IMR-90 (cell line): Measurements from ENCODE around the gene ADCY1. TPM values are rescaled to one million over a fixed set of nuclear protein-coding genes. Genes with fewer than 3 reads are reported as not detected.

Experiments
- ATAC-seq: fragments of 200-7000 bp; cut with Tn5 transposase; 2 replicates; pipeline ENCODE4 v1.9.1; 2020; ENCODE audit warnings: low read depth, mild to moderate bottlenecking, moderate library complexity
- BruUV-seq: library from RNA; stranded (reverse); fragments of 400-500 nt; replicated peaks from 2 replicates; lab custom pipeline; 2021; lab: Mats Ljungman, UMichigan
- CTCF ChIA-PET: fragments of 300-600 bp; formaldehyde crosslinking; extraction: SDS; loops from one replicate; lab custom pipeline; 2021; ENCODE audit warnings: antibody characterized with exemption; lab: Yijun Ruan, JAX
- POLR2A ChIA-PET: fragments of 300-600 bp; sonication (Branson Sonifier 250); formaldehyde crosslinking; loops from one replicate; lab custom pipeline; 2022; ENCODE audit warnings: antibody characterized with exemption; ENCODE audit not compliant: unreplicated experiment; lab: Charles Lee
- DNase-seq: peaks from one replicate; pipeline ENCODE4 v3.0.0; 2013
- H2AFZ ChIP-seq: replicated peaks from 2 replicates; pipeline ENCODE3; 2013; ENCODE audit warnings: low read length, mild to moderate bottlenecking; ENCODE audit not compliant: poor library complexity
- H2AK5ac ChIP-seq: 2 replicates; pipeline ENCODE4 v1.6.1; 2013; ENCODE audit warnings: low read depth, low read length, inconsistent platforms
- H2AK9ac ChIP-seq: replicated peaks from 2 replicates; pipeline ENCODE3; 2013; ENCODE audit warnings: mild to moderate bottlenecking, low read depth, low read length, moderate library complexity; ENCODE audit not compliant: poor library complexity
- H2BK120ac ChIP-seq: 2 replicates; pipeline ENCODE4 v1.6.1; 2013; ENCODE audit warnings: low read depth, low read length, inconsistent platforms
- H2BK15ac ChIP-seq: 3 replicates; pipeline ENCODE4 v1.6.1; 2013; ENCODE audit warnings: low read depth, low read length, inconsistent platforms
- H2BK20ac ChIP-seq: 2 replicates; pipeline ENCODE4 v1.6.1; 2013; ENCODE audit warnings: low read depth, mild to moderate bottlenecking, inconsistent platforms, low read length, moderate library complexity
- H2BK5ac ChIP-seq: 2 replicates; pipeline ENCODE4 v1.6.1; 2013; ENCODE audit warnings: mild to moderate bottlenecking, low read depth, low read length, inconsistent platforms; ENCODE audit not compliant: poor library complexity, severe bottlenecking
- H3K14ac ChIP-seq: replicated peaks from 2 replicates; pipeline ENCODE4 v1.6.1; 2013; ENCODE audit warnings: low read depth, low read length, inconsistent platforms
- H3K18ac ChIP-seq: 2 replicates; pipeline ENCODE4 v1.6.1; 2013; ENCODE audit warnings: low read depth, low read length, control low read depth
- H3K23ac ChIP-seq: 2 replicates; pipeline ENCODE4 v1.6.1; 2013; ENCODE audit warnings: low read depth, low read length, inconsistent platforms
- H3K27ac ChIP-seq: 2 replicates; pipeline ENCODE4 v1.5.1; 2013; ENCODE audit warnings: mild to moderate bottlenecking, control low read depth, low read length; ENCODE audit not compliant: insufficient read depth
- H3K27me3 ChIP-seq: 2 replicates; pipeline ENCODE4 v1.6.1; 2013; ENCODE audit warnings: low read length; ENCODE audit not compliant: control insufficient read depth, insufficient read depth
- H3K36me3 ChIP-seq: 2 replicates; pipeline ENCODE4 v1.6.1; 2013; ENCODE audit warnings: low read length, mixed read lengths; ENCODE audit not compliant: control insufficient read depth, insufficient read depth
- H3K4ac ChIP-seq: 2 replicates; pipeline ENCODE4 v1.6.1; 2013; ENCODE audit warnings: low read depth, low read length, inconsistent platforms
- H3K4me1 ChIP-seq: 2 replicates; pipeline ENCODE4 v1.6.1; 2013; ENCODE audit warnings: low read length, mixed read lengths; ENCODE audit not compliant: control insufficient read depth, insufficient read depth
- H3K4me2 ChIP-seq: 2 replicates; pipeline ENCODE4 v1.6.1; 2013; ENCODE audit warnings: low read depth, mild to moderate bottlenecking, control low read depth, low read length, moderate library complexity
- H3K4me3 ChIP-seq: 2 replicates; pipeline ENCODE4 v1.5.1; 2013; ENCODE audit warnings: low read depth, mild to moderate bottlenecking, control low read depth, low read length, moderate library complexity; ENCODE audit not compliant: insufficient read depth
- H3K56ac ChIP-seq: 2 replicates; pipeline ENCODE4 v1.6.1; 2013; ENCODE audit warnings: low read length, inconsistent platforms; ENCODE audit not compliant: insufficient read depth; ENCODE audit errors: extremely low read depth
- H3K79me1 ChIP-seq, 2 experiments: 2 replicates each; pipeline ENCODE4 v1.6.1; 2013; ENCODE audit warnings: low read length in 2 of 2, inconsistent platforms in 1 of 2, low read depth in 1 of 2
- H3K9ac ChIP-seq: 2 replicates; pipeline ENCODE4 v1.6.1; 2013; ENCODE audit warnings: low read depth, low read length, control low read depth
- H3K9me1 ChIP-seq: 2 replicates; pipeline ENCODE4 v1.6.1; 2013; ENCODE audit warnings: low read length, inconsistent platforms; ENCODE audit not compliant: insufficient read depth
- H3K9me3 ChIP-seq: 2 replicates; pipeline ENCODE4 v1.6.1; 2013; ENCODE audit warnings: low read length; ENCODE audit not compliant: control insufficient read depth, insufficient read depth
- H4K20me1 ChIP-seq: 2 replicates; pipeline ENCODE4 v1.6.1; 2013; ENCODE audit warnings: low read length, inconsistent platforms; ENCODE audit not compliant: insufficient read depth
- H4K5ac ChIP-seq: 2 replicates; pipeline ENCODE4 v1.6.1; 2013; ENCODE audit warnings: mild to moderate bottlenecking, low read depth, low read length, control low read depth
- H4K8ac ChIP-seq, 2 experiments: 2 replicates each; pipeline ENCODE4 v1.6.1; 2013; ENCODE audit warnings: low read depth in 2 of 2, low read length in 2 of 2, control low read depth in 1 of 2, inconsistent platforms in 1 of 2
- H4K91ac ChIP-seq: 2 replicates; pipeline ENCODE4 v1.6.1; 2013; ENCODE audit warnings: low read depth, low read length, inconsistent platforms; ENCODE audit not compliant: insufficient read depth
- BHLHE40 ChIP-seq: fragments of 150-350 bp; IDR thresholded peaks from 2 replicates; pipeline ENCODE4 v1.6.1; 2016; ENCODE audit warnings: mild to moderate bottlenecking, low read depth, low read length
- FOS ChIP-seq: fragments of 150-350 bp; IDR thresholded peaks from 2 replicates; pipeline ENCODE4 v1.6.1; 2016; ENCODE audit warnings: low read depth, low read length
- MAZ ChIP-seq: IDR thresholded peaks from 2 replicates; pipeline ENCODE4 v1.6.1; 2012; ENCODE audit warnings: low read depth, mild to moderate bottlenecking, low read length, improper control_type of control experiment, moderate library complexity, borderline replicate concordance
- RAD21 ChIP-seq: IDR thresholded peaks from 2 replicates; pipeline ENCODE4 v1.6.1; 2012; ENCODE audit warnings: low read length, improper control_type of control experiment
- RCOR1 ChIP-seq: IDR thresholded peaks from 2 replicates; pipeline ENCODE4 v1.6.1; 2012; ENCODE audit warnings: mild to moderate bottlenecking, low read length, improper control_type of control experiment; ENCODE audit not compliant: insufficient replicate concordance
- WGBS, 2 experiments: methylation state at CpG; one replicate each; pipeline versions ENCODE4 v1.1.5 to v1.1.7; 2013; ENCODE audit warnings: missing lambda C conversion rate in 2 of 2; ENCODE audit not compliant: insufficient read length in 1 of 2; ENCODE audit errors: extremely low coverage in 2 of 2; 5-methylcytosine and 5-hydroxymethylcytosine counted together
- dilution Hi-C: fragments of 300-500 bp; cut with HindIII; formaldehyde crosslinking; loops from one replicate; pipeline ENCODE4 v1.14.3; 2018; ENCODE audit warnings: low sequenced_read_pairs; ENCODE audit not compliant: unreplicated experiment
- in situ Hi-C: fragments of 300-500 bp; cut with MboI; formaldehyde crosslinking; loops from 3 replicates; pipeline ENCODE4 v1.14.3; 2019; ENCODE audit warnings: low sequenced_read_pairs, inconsistent platforms, mixed read lengths
- intact Hi-C: fragments of 100-400 bp; cut with micrococcal nuclease; formaldehyde crosslinking; loops from 2 replicates; pipeline ENCODE4 v1.10.0; 2022
- polyA plus RNA-seq, 3 experiments: library from polyadenylated mRNA; depleted of rRNA; stranded (reverse); fragments of >200 nt; gene quantifications; 2 replicates each; pipeline ENCODE4 v1.2.3, GENCODE V29; 2012; ENCODE audit warnings: low replicate concordance in 1 of 3
- total RNA-seq: library from RNA; depleted of rRNA; stranded (reverse); fragments of >200 nt; gene quantifications from 2 replicates; pipeline ENCODE4 v1.2.3, GENCODE V29; 2012

The ADCY1 gene
- total and polyA plus RNA-seq, 2 of the 4 experiments (the other 2 are of a cell fraction) = 0.18 to 0.24 TPM

DNA sequence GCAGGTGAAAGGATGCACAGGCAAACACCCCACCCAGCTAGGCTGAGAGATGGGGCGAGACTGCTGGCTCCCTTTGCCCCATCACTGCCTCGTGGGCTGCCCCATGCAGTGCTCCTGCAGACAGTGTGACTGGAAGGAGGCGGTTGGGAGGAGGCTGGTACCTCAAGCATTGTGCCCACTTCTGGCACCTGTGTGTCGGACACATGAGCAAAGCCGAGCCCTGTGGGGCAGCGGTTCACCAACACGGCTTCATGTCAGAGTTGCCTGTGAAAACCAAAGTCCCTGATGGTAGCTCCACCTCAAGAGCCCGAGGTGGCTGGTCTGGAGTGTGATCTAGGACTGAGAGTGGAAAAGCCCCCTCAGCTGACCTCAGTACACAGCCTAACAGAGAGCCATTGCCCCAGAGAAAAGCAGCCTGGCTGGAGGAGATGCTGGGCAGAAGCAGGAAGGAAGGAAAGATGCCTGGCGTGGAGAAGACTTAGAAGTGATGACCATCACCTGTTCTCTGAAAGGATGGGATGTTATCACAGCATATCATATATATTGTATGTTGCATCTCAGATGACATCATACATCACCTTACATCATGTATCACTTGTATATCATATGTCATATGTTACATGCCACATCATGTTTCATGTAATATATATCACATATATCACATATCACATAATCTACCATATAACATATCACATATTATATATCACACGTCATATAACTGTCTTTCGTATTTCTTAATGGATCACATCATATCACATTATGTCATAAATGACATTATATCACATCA is 75.6 kb downstream of the ADCY1 start (continued):
- no peak for TF ChIP-seq MAZ

- ChIA-PET CTCF (interaction anchor here (0.9 kb wide), 1 partner anchor 13 kb away, joined by 3 read pairs; no protein-coding TSS in a partner anchor), POLR2A (no interaction called here)
- Histone ChIP-seq H3K27ac (no peak overlapping the region), H2AK9ac (no peak overlapping the region), H3K4me2 (no peak overlapping the region), H4K8ac (no peak overlapping the region), H3K14ac (no peak overlapping the region), H3K4me1 (no peaks in the 10 kb centered on the region), H3K56ac (no peak overlapping the region), H3K9ac (no peak overlapping the region), H4K91ac (no peak overlapping the region), H2BK5ac (no peak overlapping the region), H3K18ac (no peak overlapping the region), H2BK20ac (no peak overlapping the region), H2AK5ac (no peak overlapping the region), H3K23ac (no peak overlapping the region), H3K27me3 (peaks cover 12% of the 10 kb centered on the region), H3K9me3 (no peaks in the 10 kb centered on the region), H3K4ac (no peak overlapping the region), H2BK120ac (no peak overlapping the region), H2BK15ac (no peak overlapping the region), H3K79me1 (no peaks in the 10 kb centered on the region), H2AFZ (no peak overlapping the region), H3K36me3 (no peaks in the 10 kb centered on the region), H3K9me1 (no peaks in the 10 kb centered on the region; the same call in 1 of the 2 replicates), H3K4me3 (no peak overlapping the region), H4K5ac (no peak overlapping the region), H4K20me1 (no peaks in the 10 kb centered on the region)
- no peak for ATAC-seq
- 40% methylated on average over 1 of the region's 13 CpGs; no CpG with 5 or more reads in 1 of the 2 experiments for WGBS, 2 experiments
- TF ChIP-seq BHLHE40 (no peak), FOS (no peak), RCOR1 (no peak), RAD21 (no peak)
- dilution Hi-C loops = no loop called here
- DNase-seq = no peak
- intact Hi-C loops = no loop called here
- in situ Hi-C loops = loop anchor here (25.0 kb wide), 1 partner anchor 212 kb away; the partner anchor contains the start of gene CCDC201
- BruUV-seq = no TSS peak
Measured at GRCh38 chr7:45650404-45651394, 76.5 kb downstream of the ADCY1 start.
